ENCODE data around the gene GRIN3B. TPM values are rescaled to one million over a fixed set of nuclear protein-coding genes. Genes with fewer than 3 reads are reported as not detected.

The GRIN3B gene
- total and polyA plus RNA-seq, 2 donors (not counting 1 experiment from before 2014, with no cell fraction given) = 0.10 to 0.42 TPM

DNA sequence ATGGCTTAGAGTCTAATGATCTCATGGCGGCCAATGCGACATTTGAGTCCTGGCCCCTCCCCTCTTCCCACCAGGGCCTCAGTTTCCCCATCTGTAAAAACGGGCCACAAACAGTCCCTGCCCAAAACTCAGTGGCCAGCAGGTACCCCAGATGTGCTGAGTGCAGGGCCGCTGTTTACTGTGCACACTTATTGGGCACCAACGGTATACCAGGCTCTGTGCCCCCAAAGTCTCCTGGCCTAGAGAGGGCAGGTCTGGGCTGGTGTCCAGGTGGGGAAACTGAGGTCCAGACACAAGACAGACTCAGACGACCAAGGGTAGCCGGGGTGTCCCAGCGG lies 39.6 kb upstream of the GRIN3B start:
- H3K4me1 Mint-ChIP-seq = peaks cover 3% of the 10 kb centered on the region
- H3K4me2 ChIP-seq (replicated peaks; ENCODE audit: low read depth, low read length, poor library complexity, severe bottlenecking) = no peak overlapping the region
- ChIA-PET CTCF (no interaction called here), POLR2A (no interaction called here)
- peaks cover 0 to 43% of the 10 kb centered on the region in 2 experiments for H3K36me3 ChIP-seq (replicated peaks in 1 of 2; ENCODE audit: control extremely low read depth in 1 of 2, control insufficient read depth in 1 of 2, extremely low read depth in 1 of 2, insufficient read depth in 2 of 2, low read length in 1 of 2)
- H3K79me2 ChIP-seq (ENCODE audit: control insufficient read depth, insufficient read depth, low read length) = peaks cover 21% of the 10 kb centered on the region
- 89% methylated on average over 8 of the region's 8 CpGs for WGBS (ENCODE audit: insufficient coverage)
- H2AFZ ChIP-seq (ENCODE audit: insufficient read depth, low read depth, low read length, poor library complexity, severe bottlenecking) = no peak overlapping the region
- DNase-seq (no peak), ATAC-seq (ENCODE audit: low read depth) (no peak)
- no peak overlapping the region for H3K4me3 ChIP-seq (ENCODE audit: control extremely low read depth in 1 of 5, extremely low read depth in 1 of 5, insufficient read depth in 1 of 5, low read depth in 2 of 5, low read length in 4 of 5)
- no peak overlapping the region for H3K27ac Mint-ChIP-seq
- no peak overlapping the region for H3K4me3 Mint-ChIP-seq
- no peak overlapping the region for H3K9ac ChIP-seq (ENCODE audit: low read length)
- intact Hi-C loops (cut with micrococcal nuclease) = no loop called here
- TF ChIP-seq EZH2 (IDR thresholded peaks at IDR 0.05; ENCODE audit: borderline replicate concordance, insufficient read depth, low read depth, low read length, poor library complexity, severe bottlenecking) = no peak
- TF ChIP-seq, protein P1, sequence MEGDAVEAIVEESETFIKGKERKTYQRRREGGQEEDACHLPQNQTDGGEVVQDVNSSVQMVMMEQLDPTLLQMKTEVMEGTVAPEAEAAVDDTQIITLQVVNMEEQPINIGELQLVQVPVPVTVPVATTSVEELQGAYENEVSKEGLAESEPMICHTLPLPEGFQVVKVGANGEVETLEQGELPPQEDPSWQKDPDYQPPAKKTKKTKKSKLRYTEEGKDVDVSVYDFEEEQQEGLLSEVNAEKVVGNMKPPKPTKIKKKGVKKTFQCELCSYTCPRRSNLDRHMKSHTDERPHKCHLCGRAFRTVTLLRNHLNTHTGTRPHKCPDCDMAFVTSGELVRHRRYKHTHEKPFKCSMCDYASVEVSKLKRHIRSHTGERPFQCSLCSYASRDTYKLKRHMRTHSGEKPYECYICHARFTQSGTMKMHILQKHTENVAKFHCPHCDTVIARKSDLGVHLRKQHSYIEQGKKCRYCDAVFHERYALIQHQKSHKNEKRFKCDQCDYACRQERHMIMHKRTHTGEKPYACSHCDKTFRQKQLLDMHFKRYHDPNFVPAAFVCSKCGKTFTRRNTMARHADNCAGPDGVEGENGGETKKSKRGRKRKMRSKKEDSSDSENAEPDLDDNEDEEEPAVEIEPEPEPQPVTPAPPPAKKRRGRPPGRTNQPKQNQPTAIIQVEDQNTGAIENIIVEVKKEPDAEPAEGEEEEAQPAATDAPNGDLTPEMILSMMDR (IDR thresholded peaks at IDR 0.05) = no peak
- H3K9me3 Mint-ChIP-seq (ENCODE audit: insufficient read depth) = no peaks in the 10 kb centered on the region
- peaks cover 0 to 8% (median 0%) of the 10 kb centered on the region in 3 donors for H3K9me3 ChIP-seq (ENCODE audit: control extremely low read depth in 1 of 3, control insufficient read depth in 2 of 3, insufficient read depth in 1 of 3, low read length in 2 of 3)
- no peaks in the 10 kb centered on the region for H3K27me3 Mint-ChIP-seq
- H3K4me1 ChIP-seq (ENCODE audit: control insufficient read depth in 2 of 2, insufficient read depth in 2 of 2, low read length in 2 of 2) = peaks cover 0 to under 1% of the 10 kb centered on the region in 2 donors
- peaks cover 37% of the 10 kb centered on the region for H4K20me1 ChIP-seq (ENCODE audit: control insufficient read depth, insufficient read depth, low read length, poor library complexity, severe bottlenecking)
- no peak overlapping the region for H3K27ac ChIP-seq (ENCODE audit: low read length in 2 of 2)
- H3K27me3 ChIP-seq (replicated peaks in 1 of 4; ENCODE audit: control extremely low read depth in 1 of 4, control insufficient read depth in 3 of 4, insufficient read depth in 4 of 4, low read length in 3 of 4) = no peaks in the 10 kb centered on the region

- no peak overlapping the region for H3K4me3 ChIP-seq (ENCODE audit: control extremely low read depth in 1 of 5, extremely low read depth in 1 of 5, insufficient read depth in 1 of 5, low read depth in 2 of 5, low read length in 4 of 5)
- H2AFZ ChIP-seq (ENCODE audit: insufficient read depth, low read depth, low read length, poor library complexity, severe bottlenecking) = no peak overlapping the region
- H3K27ac ChIP-seq (ENCODE audit: low read length in 2 of 2) = no peak overlapping the region
- H3K4me2 ChIP-seq (replicated peaks; ENCODE audit: low read depth, low read length, poor library complexity, severe bottlenecking) = no peak overlapping the region
- H3K9ac ChIP-seq (ENCODE audit: low read length) = no peak overlapping the region
- peaks cover 0 to 15% (median 0%) of the 10 kb centered on the region in 3 donors for H3K9me3 ChIP-seq (ENCODE audit: control extremely low read depth in 1 of 3, control insufficient read depth in 2 of 3, insufficient read depth in 1 of 3, low read length in 2 of 3)
- WGBS (ENCODE audit: insufficient coverage) = 93% methylated on average over 5 of the region's 14 CpGs
- Mint-ChIP-seq H3K4me1 (peaks cover 2% of the 10 kb centered on the region), H3K9me3 (ENCODE audit: insufficient read depth) (no peaks in the 10 kb centered on the region), H3K27me3 (no peaks in the 10 kb centered on the region), H3K27ac (no peak overlapping the region), H3K4me3 (no peak overlapping the region)
- ChIA-PET CTCF (interaction anchor here (1.4 to 1.5 kb wide), 2 partner anchors 15 to 23 kb away, joined by 3 to 4 read pairs; no protein-coding TSS in a partner anchor), POLR2A (interaction anchor here (0.7 kb wide), 1 partner anchor 37 kb away, joined by 3 read pairs; no protein-coding TSS in a partner anchor)
- H4K20me1 ChIP-seq (ENCODE audit: control insufficient read depth, insufficient read depth, low read length, poor library complexity, severe bottlenecking) = peaks cover 23% of the 10 kb centered on the region
- ATAC-seq (ENCODE audit: low read depth) (no peak), DNase-seq (no peak)
- peaks cover 0 to 48% of the 10 kb centered on the region in 2 experiments for H3K36me3 ChIP-seq (replicated peaks in 1 of 2; ENCODE audit: control extremely low read depth in 1 of 2, control insufficient read depth in 1 of 2, extremely low read depth in 1 of 2, insufficient read depth in 2 of 2, low read length in 1 of 2)
- H3K79me2 ChIP-seq (ENCODE audit: control insufficient read depth, insufficient read depth, low read length) = peaks cover 10% of the 10 kb centered on the region
- intact Hi-C loops (cut with micrococcal nuclease) = no loop called here
- no peaks in the 10 kb centered on the region for H3K4me1 ChIP-seq (ENCODE audit: control insufficient read depth in 2 of 2, insufficient read depth in 2 of 2, low read length in 2 of 2)
- TF ChIP-seq, protein P1 (IDR thresholded peaks at IDR 0.05) = no peak
- TF ChIP-seq EZH2 (IDR thresholded peaks at IDR 0.05; ENCODE audit: borderline replicate concordance, insufficient read depth, low read depth, low read length, poor library complexity, severe bottlenecking) = no peak
- H3K27me3 ChIP-seq (replicated peaks in 1 of 4; ENCODE audit: control extremely low read depth in 1 of 4, control insufficient read depth in 3 of 4, insufficient read depth in 4 of 4, low read length in 3 of 4) = no peaks in the 10 kb centered on the region
Observed at GRCh38 chr19:961866-962620, 38.2 kb upstream of the GRIN3B start.

Data from B cell (primary cell).